Fibroblast of lung (primary cell): ENCODE measurements around the gene UMPS. TPM values are rescaled to one million over a fixed set of nuclear protein-coding genes. Genes with fewer than 3 reads are reported as not detected.

ENCODE experiments used
- DNase-seq, 2 donors: peaks; one replicate each; pipeline versions ENCODE4 v3.0.0 to v3.0.0-alpha.2; 2010; ENCODE audit warnings: low read depth in 2 of 2
- H2AFZ ChIP-seq: 2 replicates; pipeline ENCODE4 v1.5.1; 2012; ENCODE audit warnings: low read length, control low read depth, inconsistent platforms
- H3K27ac ChIP-seq: 2 replicates; pipeline ENCODE4 v1.5.1; 2011; ENCODE audit warnings: low read length, control low read depth; ENCODE audit not compliant: insufficient read depth
- H3K27me3 ChIP-seq: 2 replicates; pipeline ENCODE4 v1.5.1; 2011; ENCODE audit warnings: mild to moderate bottlenecking, low read length; ENCODE audit not compliant: control insufficient read depth, insufficient read depth
- H3K36me3 ChIP-seq: 2 replicates; pipeline ENCODE4 v1.5.1; 2011; ENCODE audit warnings: low read length; ENCODE audit not compliant: control insufficient read depth, insufficient read depth
- H3K4me1 ChIP-seq: 2 replicates; pipeline ENCODE4 v1.5.1; 2011; ENCODE audit warnings: low read length; ENCODE audit not compliant: control insufficient read depth, insufficient read depth; ENCODE audit errors: extremely low read depth
- H3K4me2 ChIP-seq: 2 replicates; pipeline ENCODE4 v1.5.1; 2011; ENCODE audit warnings: low read length, control low read depth; ENCODE audit not compliant: insufficient read depth; ENCODE audit errors: extremely low read depth
- H3K4me3 ChIP-seq, 4 experiments: fragments of 200-600 bp in 1 of 4; sonication (generic) in 1 of 4; replicated peaks in 1 of 4; 2 replicates each; pipeline ENCODE4 v1.5.1; 2011 to 2016; ENCODE audit warnings: low read length in 4 of 4, low read depth in 3 of 4, mild to moderate bottlenecking in 3 of 4, control low read depth in 2 of 4, inconsistent platforms in 1 of 4, mixed read lengths in 1 of 4; ENCODE audit not compliant: insufficient read depth in 1 of 4; ENCODE audit errors: control extremely low read depth in 1 of 4
- H3K79me2 ChIP-seq: 2 replicates; pipeline ENCODE4 v1.5.1; 2012; ENCODE audit warnings: mild to moderate bottlenecking, low read length, inconsistent platforms; ENCODE audit not compliant: control insufficient read depth, insufficient read depth
- H3K9ac ChIP-seq: 2 replicates; pipeline ENCODE4 v1.5.1; 2011; ENCODE audit warnings: mild to moderate bottlenecking, low read length, control low read depth; ENCODE audit not compliant: insufficient read depth
- H3K9me3 ChIP-seq: 2 replicates; pipeline ENCODE4 v1.5.1; 2012; ENCODE audit warnings: low read depth, low read length; ENCODE audit not compliant: control insufficient read depth, insufficient read depth
- H4K20me1 ChIP-seq: 2 replicates; pipeline ENCODE4 v1.5.1; 2011; ENCODE audit warnings: low read length; ENCODE audit not compliant: control insufficient read depth, insufficient read depth; ENCODE audit errors: extremely low read depth
- CTCF ChIP-seq, 2 donors: IDR thresholded peaks in 1 of 2; conservative IDR thresholded peaks in 1 of 2; 1 replicate in 1 of 2; 2 replicates in 1 of 2; pipeline ENCODE4 v1.5.1; 2011 to 2012; ENCODE audit warnings: low read length in 2 of 2, control low read depth in 1 of 2, inconsistent platforms in 1 of 2, low read depth in 1 of 2, mild to moderate bottlenecking in 1 of 2
- EZH2 ChIP-seq: IDR thresholded peaks from 2 replicates; pipeline ENCODE4 v1.5.1; 2012; ENCODE audit warnings: low read length, control low read depth, mild to moderate bottlenecking; ENCODE audit errors: missing control alignments
- polyA plus RNA-seq, 2 donors: library from polyadenylated mRNA; depleted of rRNA in 1 of 2; stranded (reverse) in 1 of 2; unstranded in 1 of 2; fragments of >200 nt; gene quantifications; 2 replicates each; pipeline ENCODE4 v1.2.1, GENCODE V29; 2011 to 2012; ENCODE audit warnings: missing spikeins in 1 of 2
- total RNA-seq: library from RNA; depleted of rRNA; stranded (reverse); fragments of >200 nt; gene quantifications from 2 replicates; pipeline ENCODE4 v1.2.1, GENCODE V29; 2014

Gene UMPS
- total and polyA plus RNA-seq, 2 donors (not counting 1 experiment from before 2014, with no cell fraction given), result 21.6 to 25.0 TPM

GRCh38 chr3:124697302-124697701 is 33.0 kb upstream of the UMPS start:
- no peak overlapping the region for H3K4me3 ChIP-seq
- TF ChIP-seq CTCF (conservative IDR thresholded peaks at IDR 0.05 in 1 of 2, IDR thresholded peaks at IDR 0.05 in 1 of 2; ENCODE audit: low read depth in 1 of 2, low read length in 2 of 2) (no peak), EZH2 (no peak)
- DNase-seq, result no peak
- peaks cover 2% of the 10 kb centered on the region for H4K20me1 ChIP-seq
- H3K27ac ChIP-seq, result no peak overlapping the region
- no peaks in the 10 kb centered on the region for H3K27me3 ChIP-seq
- peaks cover 9% of the 10 kb centered on the region for H3K4me1 ChIP-seq
- H3K79me2 ChIP-seq, result no peaks in the 10 kb centered on the region
- no peak overlapping the region for H3K4me2 ChIP-seq
- H3K9ac ChIP-seq, result no peak overlapping the region
- no peak overlapping the region for H2AFZ ChIP-seq
- H3K9me3 ChIP-seq, result no peaks in the 10 kb centered on the region
- no peaks in the 10 kb centered on the region for H3K36me3 ChIP-seq

GRCh38 chr3:124698030-124698770 is 32.1 kb upstream of the UMPS start:
- H3K27ac ChIP-seq, result no peak overlapping the region
- H2AFZ ChIP-seq, result no peak overlapping the region
- H3K9me3 ChIP-seq, result no peaks in the 10 kb centered on the region
- no peak for TF ChIP-seq CTCF (conservative IDR thresholded peaks at IDR 0.05 in 1 of 2, IDR thresholded peaks at IDR 0.05 in 1 of 2; ENCODE audit: low read depth in 1 of 2, low read length in 2 of 2)
- no peak for TF ChIP-seq EZH2
- H3K4me1 ChIP-seq, result peaks cover 9% of the 10 kb centered on the region
- no peaks in the 10 kb centered on the region for H3K79me2 ChIP-seq
- H3K36me3 ChIP-seq, result no peaks in the 10 kb centered on the region
- H3K4me2 ChIP-seq, result no peak overlapping the region
- H4K20me1 ChIP-seq, result peaks cover 2% of the 10 kb centered on the region
- H3K4me3 ChIP-seq, result no peak overlapping the region
- no peak overlapping the region for H3K9ac ChIP-seq
- DNase-seq, result no peak
- no peaks in the 10 kb centered on the region for H3K27me3 ChIP-seq

GRCh38 chr3:124699051-124699450 is 31.2 kb upstream of the UMPS start:
- Histone ChIP-seq H3K4me2 (no peak overlapping the region), H3K4me3 (no peak overlapping the region), H2AFZ (no peak overlapping the region), H3K27ac (no peak overlapping the region), H3K4me1 (peaks cover 9% of the 10 kb centered on the region), H4K20me1 (peaks cover 2% of the 10 kb centered on the region), H3K36me3 (no peaks in the 10 kb centered on the region), H3K9ac (no peak overlapping the region), H3K27me3 (no peaks in the 10 kb centered on the region), H3K79me2 (no peaks in the 10 kb centered on the region), H3K9me3 (no peaks in the 10 kb centered on the region)
- TF ChIP-seq CTCF (conservative IDR thresholded peaks at IDR 0.05 in 1 of 2, IDR thresholded peaks at IDR 0.05 in 1 of 2; ENCODE audit: low read depth in 1 of 2, low read length in 2 of 2) (no peak), EZH2 (no peak)
- no peak for DNase-seq
